Hematopoietic multipotent progenitor cell treated with erythropoietin and hydrocortisone succinate and interleukin-3 and kit ligand, for 15 days (in vitro differentiated cells): ENCODE results near the gene SAE1.
A peak's percentile ranks its signal among the peaks of the same experiment; 100 is the strongest.

ENCODE experiments used
- DNase-seq: peaks from one replicate; pipeline ENCODE4 v3.0.0-alpha.2; 2015; ENCODE audit warnings: low spot score

The SAE1 gene

DNA sequence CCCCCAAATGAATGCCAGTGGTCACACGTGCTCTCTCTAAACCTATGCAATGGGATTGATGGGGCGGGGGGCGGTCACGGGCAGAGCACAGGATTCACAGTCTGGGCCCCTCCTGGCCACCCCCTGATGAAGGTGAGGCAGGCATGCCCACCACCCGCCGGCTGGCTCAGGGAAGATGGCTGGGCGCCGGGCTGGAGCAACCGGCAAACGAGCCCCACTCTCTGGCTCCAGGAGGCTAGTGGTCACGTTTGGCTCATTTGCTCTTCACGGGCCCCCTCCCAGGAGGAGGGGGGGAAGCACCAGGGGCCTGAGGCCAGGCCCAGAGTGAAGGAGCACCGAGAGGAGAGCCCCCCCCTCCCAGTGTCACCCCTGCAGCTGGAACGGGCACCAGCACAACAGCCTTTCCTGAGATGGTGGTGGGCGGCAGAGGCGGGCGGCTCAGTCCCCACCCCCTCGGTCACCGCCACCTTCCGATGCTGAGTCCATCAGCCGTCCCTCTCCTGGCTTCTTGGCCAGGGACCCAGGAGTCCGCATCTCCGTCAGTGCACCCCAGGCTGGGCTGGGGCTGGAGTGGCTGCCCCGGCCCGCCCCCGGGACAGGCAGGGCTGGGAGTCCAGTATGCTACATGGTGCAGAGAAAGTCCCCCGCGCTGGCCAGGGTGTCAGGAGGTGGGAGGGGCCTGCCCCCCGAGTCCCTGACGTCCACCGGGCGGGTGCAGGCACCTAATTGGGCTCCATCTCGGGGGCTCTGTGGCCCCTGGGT, 90.6 kb downstream of the SAE1 start:
- DNase-seq = no peak

DNA sequence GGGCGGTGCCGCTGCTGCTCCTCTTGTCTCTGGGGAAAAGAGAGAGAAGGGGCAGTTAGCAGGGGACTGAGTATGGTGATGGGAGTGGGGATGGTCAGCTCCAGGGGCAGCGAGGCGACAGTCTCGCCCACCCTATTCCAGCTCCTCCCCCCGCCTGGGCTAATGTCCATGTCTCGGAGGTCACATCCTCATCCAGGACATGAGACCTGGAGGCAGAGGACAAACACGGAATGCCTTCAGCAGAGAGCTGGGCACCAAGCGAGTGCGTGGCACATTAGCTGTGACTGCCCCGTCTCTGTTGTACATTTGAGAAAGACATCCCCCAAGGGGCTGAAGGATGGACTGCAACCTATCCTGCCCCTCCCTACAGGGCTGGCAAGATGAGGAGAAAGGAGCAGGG, 91.3 kb downstream of the SAE1 start:
- no peak for DNase-seq

DNA sequence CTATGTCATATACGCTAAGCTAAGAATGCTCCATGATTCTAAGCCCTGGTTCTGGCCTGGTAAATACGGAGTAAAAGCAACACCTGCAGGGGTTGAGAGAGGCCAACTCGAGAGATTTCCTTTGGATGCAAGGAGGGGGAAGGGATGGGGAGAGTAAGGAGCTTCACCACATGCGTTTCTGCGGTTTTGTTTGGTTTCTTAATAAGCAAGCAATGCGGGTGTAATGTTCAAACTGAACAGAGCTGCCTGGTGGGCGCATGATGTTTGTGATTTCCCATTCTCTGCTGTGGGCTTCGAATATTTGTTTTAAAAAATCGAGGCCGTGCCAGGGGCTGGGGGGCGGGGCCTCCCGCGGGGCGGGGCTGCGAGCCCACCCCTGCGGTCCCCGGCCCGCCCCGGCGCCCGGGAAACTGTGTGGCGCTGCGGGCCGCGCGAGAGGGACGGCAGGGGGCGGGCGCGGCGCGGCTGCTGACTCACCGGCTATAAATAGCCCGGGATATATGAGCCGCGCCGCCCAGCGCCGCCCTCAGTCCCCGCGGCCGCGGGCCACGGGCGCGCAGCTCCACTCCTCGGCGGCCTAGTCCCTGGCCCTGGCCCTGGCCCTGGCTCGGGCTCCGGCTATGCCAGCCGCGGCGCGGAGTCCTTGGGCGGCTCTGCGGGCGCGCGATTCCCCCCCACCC, 95.3 kb downstream of the SAE1 start:
- peak; percentile 91 for DNase-seq

DNA sequence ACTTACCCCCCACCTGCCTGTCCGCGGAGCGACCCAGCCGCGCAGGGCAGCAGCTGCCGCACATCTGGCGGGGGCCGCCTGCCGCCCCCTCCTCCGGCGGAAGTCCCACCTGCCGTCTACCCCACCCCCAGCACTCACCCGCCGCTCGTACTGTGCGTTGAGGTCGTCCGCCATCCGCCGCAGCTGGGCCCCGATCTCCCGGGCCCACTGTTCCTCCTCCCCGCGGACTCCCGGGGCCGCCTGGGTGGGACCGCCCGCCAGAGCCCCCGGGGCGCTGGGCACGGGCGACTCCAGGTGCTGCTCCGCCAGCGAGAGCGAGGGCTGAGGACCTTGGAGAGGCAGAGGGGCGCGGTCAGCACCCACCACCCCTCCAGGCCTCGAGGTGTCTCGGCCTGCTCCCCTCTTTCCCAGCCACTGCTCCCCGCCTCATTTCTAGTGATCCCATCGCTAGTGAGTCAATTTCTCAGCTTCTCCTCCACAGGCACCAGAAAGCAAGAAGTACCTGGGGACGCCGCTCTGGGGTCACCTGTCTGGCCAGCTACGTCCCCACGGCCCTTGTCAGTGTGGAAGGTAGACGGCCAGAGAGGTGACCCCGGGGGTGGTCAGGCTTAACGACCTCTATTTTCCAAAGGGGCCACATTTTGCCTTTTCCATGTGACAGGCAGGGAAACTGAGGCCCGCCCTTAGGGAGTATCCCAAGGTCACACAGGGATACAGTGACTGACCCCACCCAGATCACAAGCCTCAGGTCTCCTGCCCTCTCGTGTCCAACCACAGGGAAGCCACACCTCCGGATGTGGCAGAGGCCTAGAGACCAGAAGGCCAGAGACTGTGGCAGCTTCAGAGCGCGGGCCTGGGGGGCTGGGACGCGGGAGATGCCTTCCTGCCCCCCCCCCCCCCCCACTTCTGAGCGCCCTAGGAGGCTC, 96.1 kb downstream of the SAE1 start:
- DNase-seq = peak; percentile 79

GRCh38 chr19:47227352-47228167, 96.9 kb downstream of the SAE1 start:
- DNase-seq = peak; percentile 54

GRCh38 chr19:47228168-47228936, 97.7 kb downstream of the SAE1 start:
- DNase-seq = peak; percentile 69

- peak; percentile 65 for DNase-seq
Observed at GRCh38 chr19:47228937-47229675, 98.5 kb downstream of the SAE1 start.

GRCh38 chr19:47229676-47230053, 99.0 kb downstream of the SAE1 start:
- DNase-seq = peak; percentile 52

DNA sequence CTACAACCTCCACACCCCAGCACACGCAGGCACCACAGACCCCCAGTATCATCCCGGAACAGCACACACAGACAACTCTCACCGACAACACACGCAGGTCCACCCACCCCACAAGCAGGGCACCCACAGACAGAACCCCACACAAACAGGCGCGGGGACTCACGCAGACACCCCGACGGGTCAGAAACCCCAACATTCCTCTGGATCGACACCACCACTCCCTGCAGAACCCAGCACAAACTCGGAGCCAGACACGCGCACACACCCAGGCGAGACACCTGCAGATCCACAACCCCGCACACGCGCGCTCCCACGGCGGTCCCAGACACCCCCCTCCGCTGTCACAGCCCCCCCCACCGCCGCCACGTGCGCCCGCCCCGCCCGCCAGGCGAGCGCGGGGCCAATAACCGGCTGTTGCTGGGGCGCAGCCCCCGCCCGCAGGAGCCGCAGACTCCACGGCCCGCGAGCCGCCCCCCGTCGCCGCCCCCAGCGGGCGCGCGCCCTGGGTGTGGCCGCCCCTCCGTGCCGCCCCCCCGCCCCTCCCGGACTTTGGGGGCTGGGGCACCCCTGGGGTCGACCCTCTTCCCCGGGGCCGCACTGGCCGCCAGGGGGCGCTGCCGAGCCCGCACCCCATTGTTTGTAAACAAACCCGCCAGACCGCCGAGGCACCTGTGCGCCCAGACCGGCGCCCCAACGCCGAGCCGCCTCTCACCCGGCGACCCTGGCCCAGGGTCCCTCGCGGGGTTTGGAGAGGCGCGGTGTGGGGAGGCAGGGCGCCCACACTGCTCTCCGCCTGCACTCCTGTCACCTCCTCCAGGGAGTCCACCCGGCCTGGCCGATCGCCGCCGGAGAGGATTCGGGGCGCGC, 99.7 kb downstream of the SAE1 start:
- peak; percentile 78 for DNase-seq

GRCh38 chr19:47230921-47231214, 100.2 kb downstream of the SAE1 start, which contains the start of gene BBC3:
Gene BBC3 (minus strand): TSS chr19:47231199. CDS start chr19:47228431, 2,768 bp downstream.
- no peak for DNase-seq

DNA sequence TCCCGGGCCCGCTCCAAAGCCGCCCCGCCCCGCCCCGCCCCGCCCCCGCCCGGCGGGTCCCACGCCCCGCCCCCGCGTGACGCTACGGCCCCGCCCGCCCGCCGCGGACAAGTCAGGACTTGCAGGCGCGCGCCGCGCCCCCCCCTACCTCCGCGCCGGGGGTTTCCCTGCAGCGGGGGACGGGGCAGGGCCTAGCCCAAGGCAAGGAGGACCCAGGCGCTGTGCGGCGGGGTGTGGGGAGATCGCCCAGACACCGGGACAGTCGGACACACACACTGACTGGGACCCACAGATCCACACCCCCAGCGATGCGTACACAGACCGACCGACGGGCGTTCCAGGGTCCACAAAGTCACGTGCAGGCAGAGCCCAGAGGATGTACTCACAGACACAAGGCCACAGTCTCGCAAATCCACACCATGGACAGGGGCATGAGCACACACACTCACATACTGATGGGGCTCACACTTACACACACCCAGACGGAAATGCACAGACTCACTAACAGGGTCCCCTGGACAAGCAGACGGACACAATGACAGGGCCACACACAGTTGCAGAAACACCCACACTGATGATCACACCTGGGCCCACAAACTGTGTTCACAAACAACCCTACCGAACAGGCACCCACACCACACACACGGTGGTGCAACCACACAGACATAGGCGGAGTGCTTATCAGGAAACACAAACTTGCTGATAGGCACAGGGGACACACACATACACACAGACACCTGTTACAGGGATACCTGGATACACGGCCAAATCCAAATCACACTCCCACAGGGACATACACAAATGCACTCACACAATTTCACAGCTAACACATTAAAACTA, 100.8 kb downstream of the SAE1 start:
- peak; percentile 87 for DNase-seq

DNA sequence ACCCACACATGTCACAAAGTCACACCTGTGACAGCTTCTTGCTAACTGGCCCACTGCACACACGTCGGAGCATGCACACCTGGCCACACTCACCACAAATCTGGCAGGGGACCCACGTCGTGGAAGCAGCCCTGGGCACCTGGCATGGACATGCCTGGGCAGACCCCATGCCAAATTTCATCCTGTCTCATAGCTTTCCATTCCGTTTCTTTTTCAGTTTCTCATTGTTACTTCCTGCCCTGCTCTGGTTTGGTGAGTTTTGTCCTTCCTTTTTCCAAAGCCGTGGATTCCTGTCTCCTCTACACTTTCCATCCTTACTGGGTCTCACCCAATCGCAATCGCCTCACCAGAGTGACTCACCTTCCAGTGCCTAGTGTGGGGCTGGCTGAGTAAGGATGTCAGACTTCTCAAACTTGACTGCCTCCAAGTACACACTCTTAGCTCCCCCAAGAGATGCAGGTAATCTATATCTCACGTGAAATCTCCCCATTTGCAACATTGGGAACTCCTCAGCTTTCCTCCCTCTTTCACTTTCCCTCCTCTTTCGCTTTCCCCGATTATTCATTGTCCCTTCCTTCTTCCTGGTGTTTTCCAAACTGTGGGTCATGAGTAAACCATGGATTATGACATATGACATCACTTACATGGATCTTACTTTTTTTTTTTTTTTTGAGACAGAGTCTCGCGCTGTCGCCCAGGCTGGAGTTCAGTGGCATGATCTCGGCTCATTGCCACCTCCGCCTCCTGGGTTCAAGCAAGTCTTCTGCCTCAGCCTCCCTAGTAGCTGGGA, 102.0 kb downstream of the SAE1 start:
- peak; percentile 53 for DNase-seq

DNA sequence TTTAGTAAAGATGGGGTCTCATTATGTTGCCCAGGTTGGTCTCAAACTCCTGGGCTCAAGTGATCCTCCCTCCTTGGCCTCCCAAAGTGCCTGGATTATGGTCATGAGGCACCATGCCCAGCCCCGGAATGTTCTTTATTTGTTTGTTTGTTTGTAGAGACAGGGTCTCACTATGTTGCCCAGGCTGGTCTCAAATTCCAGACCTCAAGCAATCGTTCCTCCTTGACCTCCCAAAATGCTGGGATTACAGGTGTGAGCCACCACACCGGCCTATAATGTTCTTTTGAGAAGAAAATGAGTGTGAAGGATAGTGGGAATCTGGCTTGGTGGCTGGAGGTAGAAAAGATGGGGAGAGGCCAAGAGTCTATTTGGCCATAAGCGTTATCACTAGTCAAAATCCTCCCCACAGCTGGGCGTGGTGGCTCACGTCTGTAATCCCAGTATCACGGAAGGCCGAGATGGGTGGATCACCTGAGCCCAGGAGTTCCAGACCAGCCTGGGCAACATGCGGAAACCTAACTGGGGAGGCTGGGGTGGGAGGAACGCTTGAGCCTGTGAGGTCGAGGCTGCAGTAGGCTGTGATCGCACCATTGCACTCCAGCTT, 105.5 kb downstream of the SAE1 start:
- no peak for DNase-seq

DNA sequence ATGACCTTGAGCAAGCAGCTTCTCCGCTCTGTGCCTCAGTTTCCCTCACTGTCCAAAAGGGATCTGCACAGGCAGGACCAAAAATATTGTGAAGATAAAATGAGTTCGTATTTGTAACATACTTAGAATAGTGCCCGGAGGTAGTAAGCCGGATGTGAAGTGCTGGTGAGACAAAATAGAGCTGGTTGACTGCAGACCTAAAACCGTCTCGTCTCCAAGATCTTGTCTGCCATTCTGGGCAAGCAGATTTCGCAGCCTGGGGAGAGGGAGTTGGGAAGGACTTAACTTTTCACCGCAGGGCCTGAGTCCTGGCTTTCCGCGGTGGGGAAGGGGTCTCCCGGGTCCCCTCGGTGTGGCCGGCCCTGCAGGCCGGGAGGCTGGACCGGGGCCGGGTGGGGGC, 108.5 kb downstream of the SAE1 start:
- no peak for DNase-seq

DNA sequence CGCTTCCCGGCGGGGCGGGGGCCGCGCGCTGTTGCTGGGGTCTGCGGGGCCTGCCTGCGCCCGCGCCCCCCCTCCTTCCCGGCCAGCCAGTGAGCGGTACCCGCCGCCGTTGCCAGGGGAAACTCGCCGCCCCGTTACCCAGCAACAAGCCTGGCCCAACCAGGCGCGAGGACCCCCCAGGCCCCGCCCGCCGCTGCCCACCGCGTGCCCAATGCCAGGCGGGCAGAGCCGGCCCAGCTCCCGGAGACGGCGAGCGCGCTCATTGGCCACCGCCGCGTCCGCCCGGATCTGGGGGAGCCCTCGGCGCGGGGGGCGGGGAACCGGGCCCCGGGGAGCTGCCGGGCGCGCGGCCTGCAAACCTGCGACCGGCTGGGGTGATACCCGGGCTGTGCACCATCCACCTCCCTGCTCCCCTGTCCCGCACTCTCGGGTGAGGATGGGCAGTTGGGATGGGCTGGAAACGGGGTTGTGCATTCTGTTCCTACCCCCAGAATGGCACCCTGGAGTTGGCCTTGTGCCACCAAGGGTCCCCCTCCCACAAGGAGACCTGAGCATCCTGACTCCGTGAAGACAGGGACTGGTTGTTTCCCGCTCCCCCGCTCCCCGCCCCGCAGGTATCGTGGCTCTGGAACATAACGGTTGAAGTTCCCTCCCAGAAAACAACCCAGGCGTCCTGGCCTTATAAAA, 109.1 kb downstream of the SAE1 start:
- DNase-seq = no peak

DNA sequence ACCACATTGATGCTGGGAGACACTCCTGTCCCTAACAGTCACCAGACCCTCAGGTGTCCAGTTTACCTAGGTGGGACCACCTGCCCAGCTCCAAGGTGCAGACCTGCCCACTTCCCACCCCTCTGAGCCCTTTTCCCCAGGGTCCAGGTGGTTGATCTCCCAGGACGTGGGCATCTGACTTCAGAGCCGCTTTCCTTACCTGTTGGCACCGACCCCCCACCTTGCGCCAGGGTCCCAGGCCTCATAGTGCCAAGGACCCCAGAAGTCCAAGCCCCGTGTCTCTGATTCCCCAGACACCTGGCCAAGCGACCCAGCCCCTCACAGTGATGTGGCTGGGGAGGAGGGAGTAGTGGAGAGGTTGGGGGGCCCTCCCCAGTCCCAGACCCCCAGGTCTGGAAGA, 109.9 kb downstream of the SAE1 start:
- DNase-seq = no peak
